Psoas muscle (tissue), 8 donors: ENCODE measurements around the gene JADE2. TPM values are rescaled to one million over a fixed set of nuclear protein-coding genes. Genes with fewer than 3 reads are reported as not detected.

ENCODE experiments used
- ATAC-seq, 4 donors: fragments of 200-7000 bp; cut with Tn5 transposase; one replicate each; pipeline ENCODE4 v1.9.1; 2020; ENCODE audit warnings: moderate library complexity in 3 of 4, mild to moderate bottlenecking in 2 of 4
- DNase-seq, 2 donors: peaks; one replicate each; pipeline ENCODE4 v3.0.0-alpha.2; 2020
- H3K27ac ChIP-seq: fragments of 200-600 bp; one replicate; pipeline ENCODE4 v1.8.0; 2022
- H3K27me3 ChIP-seq, 3 donors: fragments of 200-600 bp in 1 of 3; one replicate each; pipeline versions ENCODE4 v1.6.1 to v1.8.0; 2013 to 2022; ENCODE audit warnings: low read length in 2 of 3, mild to moderate bottlenecking in 2 of 3, moderate library complexity in 1 of 3; ENCODE audit not compliant: insufficient read depth in 3 of 3
- H3K36me3 ChIP-seq, 2 donors: fragments of 200-600 bp in 1 of 2; one replicate each; pipeline versions ENCODE4 v1.6.1 to v1.8.0; 2013 to 2022; ENCODE audit warnings: low read depth in 1 of 2, mild to moderate bottlenecking in 1 of 2, moderate library complexity in 1 of 2; ENCODE audit not compliant: insufficient read depth in 1 of 2
- H3K4me1 ChIP-seq: fragments of 200-600 bp; one replicate; pipeline ENCODE4 v1.8.0; 2022
- H3K4me3 ChIP-seq: fragments of 200-600 bp; one replicate; pipeline ENCODE4 v1.8.0; 2022; ENCODE audit warnings: mild to moderate bottlenecking
- H3K9me3 ChIP-seq: fragments of 200-600 bp; one replicate; pipeline ENCODE4 v1.8.0; 2022
- WGBS, 3 donors: extraction: QIAGEN DNeasy Blood & Tissue Kit; methylation state at CpG; one replicate each; pipeline versions ENCODE4 v1.1.6 to v1.1.7; 2013; 5-methylcytosine and 5-hydroxymethylcytosine counted together
- intact Hi-C, 2 donors: fragments of 100-400 bp; cut with DNase I; formaldehyde crosslinking; loops; one replicate each; pipeline versions ENCODE4 v1.11.0 to v1.14.2; 2022
- polyA plus RNA-seq, 3 donors: library from polyadenylated mRNA; stranded (reverse); fragments of 200-250 nt; gene quantifications; one replicate each; pipeline ENCODE4 v1.2.3, GENCODE V29; 2013
- total RNA-seq, 4 donors: library from RNA; stranded (reverse); fragmentation: NEBNext Ultra II Directional in 2 of 4; extraction: Animal tissue kit (Norgen Biotek cat#: 25700) in 2 of 4; gene quantifications; one replicate each; pipeline versions ENCODE4 v1.2.1 to v1.2.4, GENCODE V29; 2021 to 2023
- TF ChIP-seq, protein P1 (sequence below): fragments of 200-600 bp; IDR thresholded peaks from one replicate; pipeline ENCODE4 v1.8.0; 2022; ENCODE audit warnings: antibody characterized with exemption
- donor health status: healthy with polysubstance abuse.
- donor health status: DM: no; HTN: no; CAD: no; lungs with moderate emphysema.
- donor health status: Bipolar disorder and iron deficiency.
- donor health status: healthy.
- donor health status: DM: yes; HTN: yes; CAD: no.
- donor health status: DM: no; HTN: no; CAD: no.
- donor health status: DM: no; HTN: no; CAD: no.
- donor health status: DM: yes; HTN: yes; CAD: no.

Gene JADE2
- total and polyA plus RNA-seq, 7 donors = 5.0 to 15.1 (median 10.1) TPM

DNA sequence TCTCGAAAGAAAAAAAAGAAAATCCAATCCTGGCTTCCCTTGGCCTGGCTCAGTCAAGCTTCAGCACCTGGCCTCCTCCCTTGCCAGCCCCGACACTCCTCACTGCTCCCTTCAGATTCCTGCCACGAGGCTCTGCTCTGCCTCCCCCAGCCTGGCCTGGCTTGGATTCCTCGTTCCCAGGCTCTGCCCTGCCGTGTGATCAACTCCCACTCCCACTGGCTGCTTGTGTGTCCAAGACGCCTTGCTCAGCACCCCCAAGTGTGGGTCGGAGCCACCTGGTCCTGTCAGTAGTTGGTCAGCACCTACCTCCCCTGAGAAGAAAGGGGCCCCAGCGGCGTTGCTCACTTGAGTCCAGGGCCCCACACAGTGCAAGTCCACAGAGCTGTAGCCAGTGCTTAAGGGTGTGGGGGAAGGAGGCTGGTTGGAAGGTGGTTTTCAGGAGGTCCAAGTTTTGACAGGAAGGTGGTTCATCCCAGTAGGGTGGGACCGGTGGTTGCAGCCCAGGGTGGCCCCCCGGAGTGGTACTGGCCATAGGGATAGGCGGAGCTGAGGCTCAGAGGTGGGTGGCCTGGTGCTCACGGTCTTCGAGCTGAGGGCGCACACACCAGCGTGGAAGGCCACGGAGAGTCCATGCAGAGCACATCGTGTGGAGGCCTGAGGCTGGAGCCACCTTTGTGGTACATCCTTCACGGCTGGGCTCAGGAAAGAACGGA, 46.4 kb downstream of the JADE2 start:
- Histone ChIP-seq H3K4me1 (peaks cover 46% of the 10 kb centered on the region), H3K36me3 (peaks cover 0 to 57% of the 10 kb centered on the region in 2 donors), H3K27ac (peak overlapping the region; percentile 88), H3K27me3 (no peaks in the 10 kb centered on the region), H3K9me3 (no peaks in the 10 kb centered on the region), H3K4me3 (no peak overlapping the region)
- TF ChIP-seq, protein P1, sequence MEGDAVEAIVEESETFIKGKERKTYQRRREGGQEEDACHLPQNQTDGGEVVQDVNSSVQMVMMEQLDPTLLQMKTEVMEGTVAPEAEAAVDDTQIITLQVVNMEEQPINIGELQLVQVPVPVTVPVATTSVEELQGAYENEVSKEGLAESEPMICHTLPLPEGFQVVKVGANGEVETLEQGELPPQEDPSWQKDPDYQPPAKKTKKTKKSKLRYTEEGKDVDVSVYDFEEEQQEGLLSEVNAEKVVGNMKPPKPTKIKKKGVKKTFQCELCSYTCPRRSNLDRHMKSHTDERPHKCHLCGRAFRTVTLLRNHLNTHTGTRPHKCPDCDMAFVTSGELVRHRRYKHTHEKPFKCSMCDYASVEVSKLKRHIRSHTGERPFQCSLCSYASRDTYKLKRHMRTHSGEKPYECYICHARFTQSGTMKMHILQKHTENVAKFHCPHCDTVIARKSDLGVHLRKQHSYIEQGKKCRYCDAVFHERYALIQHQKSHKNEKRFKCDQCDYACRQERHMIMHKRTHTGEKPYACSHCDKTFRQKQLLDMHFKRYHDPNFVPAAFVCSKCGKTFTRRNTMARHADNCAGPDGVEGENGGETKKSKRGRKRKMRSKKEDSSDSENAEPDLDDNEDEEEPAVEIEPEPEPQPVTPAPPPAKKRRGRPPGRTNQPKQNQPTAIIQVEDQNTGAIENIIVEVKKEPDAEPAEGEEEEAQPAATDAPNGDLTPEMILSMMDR = no peak
- 80 to 88% (median 82%) methylated on average over 19 to 20 of the region's 20 CpGs for WGBS, 3 donors
- intact Hi-C loops = loop anchor here in 1 of 2 donors (10.0 kb wide), 1 partner anchor 157 kb away; the partner anchor contains the start of gene CDKN2AIPNL
- no peak for DNase-seq
- no peak for ATAC-seq

- DNase-seq (no peak), ATAC-seq (no peak)
- Histone ChIP-seq H3K27ac (no peak overlapping the region), H3K36me3 (peaks cover 0 to 53% of the 10 kb centered on the region in 2 donors), H3K9me3 (no peaks in the 10 kb centered on the region), H3K4me1 (peaks cover 45% of the 10 kb centered on the region), H3K27me3 (no peaks in the 10 kb centered on the region), H3K4me3 (no peak overlapping the region)
- 40 to 71% (median 51%) methylated on average over 4 of the region's 4 CpGs for WGBS, 3 donors
- intact Hi-C loops = loop anchor here in 1 of 2 donors (10.0 kb wide), 1 partner anchor 158 kb away; the partner anchor contains the start of gene CDKN2AIPNL
- TF ChIP-seq, protein P1 = no peak
Measured at GRCh38 chr5:134572811-134573210, 47.3 kb downstream of the JADE2 start.

DNA sequence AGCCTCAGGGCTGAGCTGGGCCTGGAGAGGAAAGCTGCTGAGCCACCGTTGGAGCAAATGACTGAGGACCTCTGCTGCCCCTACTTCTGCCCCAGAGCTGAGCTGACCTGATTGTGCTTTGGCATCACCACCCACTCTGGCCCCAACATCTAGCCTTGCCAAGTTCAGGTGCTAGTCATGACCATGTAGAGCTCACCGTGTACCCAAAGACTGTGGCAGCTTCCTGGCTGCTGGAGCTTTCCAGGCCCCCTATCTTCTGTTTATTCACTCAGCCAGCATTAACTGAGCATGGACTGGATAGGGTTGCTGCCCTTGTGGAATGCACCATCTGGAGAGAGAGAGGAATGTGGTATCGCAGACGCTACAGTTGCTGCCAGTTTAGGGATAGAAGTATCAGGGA, 49.1 kb downstream of the JADE2 start:
- no peak overlapping the region for H3K27ac ChIP-seq
- TF ChIP-seq, protein P1 = no peak
- no peak for ATAC-seq
- H3K4me3 ChIP-seq = no peak overlapping the region
- intact Hi-C loops = loop anchor here in 1 of 2 donors (10.0 kb wide), 1 partner anchor 160 kb away; the partner anchor contains the start of gene CDKN2AIPNL
- 24 to 48% (median 29%) methylated on average over 4 of the region's 4 CpGs for WGBS, 3 donors
- H3K4me1 ChIP-seq = peaks cover 31% of the 10 kb centered on the region
- H3K36me3 ChIP-seq = peaks cover 0 to 65% of the 10 kb centered on the region in 2 donors
- H3K27me3 ChIP-seq = no peaks in the 10 kb centered on the region
- no peaks in the 10 kb centered on the region for H3K9me3 ChIP-seq
- DNase-seq = no peak

DNA sequence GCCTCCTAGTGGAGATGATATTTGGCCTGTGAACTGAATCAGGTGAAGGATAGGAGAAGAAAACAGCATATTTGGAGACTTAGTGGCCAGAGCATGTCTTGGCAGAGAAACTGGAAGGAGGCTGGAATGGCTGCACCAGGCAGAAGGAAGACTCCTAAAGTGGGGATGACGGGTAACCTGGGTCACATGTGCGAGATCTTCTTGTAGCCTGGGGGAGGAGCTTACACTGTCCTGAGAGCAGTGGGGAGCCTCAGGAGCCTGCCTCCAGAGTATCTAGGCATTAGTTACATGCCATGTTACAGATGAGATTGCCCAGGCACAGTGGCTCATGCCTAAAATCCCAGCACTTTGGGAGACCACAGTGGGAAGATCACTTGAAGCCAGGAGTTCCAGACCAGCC, 49.8 kb downstream of the JADE2 start:
- TF ChIP-seq, protein P1 = no peak
- intact Hi-C loops = loop anchor here (5.0 to 10.0 kb wide), 3 partner anchors 38 to 163 kb away; partner anchors contain the start of gene CDKN2AIPNL (in 2 of the 2)
- Histone ChIP-seq H3K4me3 (no peak overlapping the region), H3K36me3 (peaks cover 0 to 67% of the 10 kb centered on the region in 2 donors), H3K27ac (no peak overlapping the region), H3K9me3 (no peaks in the 10 kb centered on the region), H3K27me3 (no peaks in the 10 kb centered on the region), H3K4me1 (peaks cover 23% of the 10 kb centered on the region)
- no peak for ATAC-seq
- 76 to 97% (median 91%) methylated on average over 2 of the region's 2 CpGs for WGBS, 3 donors
- no peak for DNase-seq
